Testis (tissue), 2 donors: ENCODE data around the gene SLX4.

Experiments used
- CTCF ChIP-seq, 3 experiments: fragments of 450-650 bp in 2 of 3; fragments of 200-600 bp in 1 of 3; sonication (generic) in 1 of 3; IDR thresholded peaks; one replicate each; pipeline ENCODE4 v1.5.1; 2016 to 2019; ENCODE audit warnings: antibody characterized with exemption in 3 of 3, mild to moderate bottlenecking in 2 of 3, moderate library complexity in 1 of 3
- POLR2A ChIP-seq: fragments of 450-650 bp; IDR thresholded peaks from one replicate; pipeline ENCODE4 v1.6.1; 2017; ENCODE audit warnings: antibody characterized with exemption, mild to moderate bottlenecking, moderate library complexity

GRCh38 chr16:3611146-3611975, at the start of gene SLX4:
- TF ChIP-seq CTCF (IDR thresholded peaks at IDR 0.05) (peak in 1 of 3 experiments; percentile 7), POLR2A (peak; percentile 60)
